IMR-90 (cell line): Measurements from ENCODE around the gene SRRM2. TPM values are rescaled to one million over a fixed set of nuclear protein-coding genes. Genes with fewer than 3 reads are reported as not detected.
A peak's percentile ranks its signal among the peaks of the same experiment; 100 is the strongest.

ENCODE experiments used
- ATAC-seq: fragments of 200-7000 bp; cut with Tn5 transposase; 2 replicates; pipeline ENCODE4 v1.9.1; 2020; ENCODE audit warnings: low read depth, mild to moderate bottlenecking, moderate library complexity
- BruUV-seq: library from RNA; stranded (reverse); fragments of 400-500 nt; replicated peaks from 2 replicates; lab custom pipeline; 2021; lab: Mats Ljungman, UMichigan
- CTCF ChIA-PET: fragments of 300-600 bp; formaldehyde crosslinking; extraction: SDS; loops from one replicate; lab custom pipeline; 2021; ENCODE audit warnings: antibody characterized with exemption; lab: Yijun Ruan, JAX
- POLR2A ChIA-PET: fragments of 300-600 bp; sonication (Branson Sonifier 250); formaldehyde crosslinking; loops from one replicate; lab custom pipeline; 2022; ENCODE audit warnings: antibody characterized with exemption; ENCODE audit not compliant: unreplicated experiment; lab: Charles Lee
- DNase-seq: peaks from one replicate; pipeline ENCODE4 v3.0.0; 2013
- H2AFZ ChIP-seq: replicated peaks from 2 replicates; pipeline ENCODE3; 2013; ENCODE audit warnings: low read length, mild to moderate bottlenecking; ENCODE audit not compliant: poor library complexity
- H2AK5ac ChIP-seq: 2 replicates; pipeline ENCODE4 v1.6.1; 2013; ENCODE audit warnings: low read depth, low read length, inconsistent platforms
- H2AK9ac ChIP-seq: replicated peaks from 2 replicates; pipeline ENCODE3; 2013; ENCODE audit warnings: mild to moderate bottlenecking, low read depth, low read length, moderate library complexity; ENCODE audit not compliant: poor library complexity
- H2BK120ac ChIP-seq: 2 replicates; pipeline ENCODE4 v1.6.1; 2013; ENCODE audit warnings: low read depth, low read length, inconsistent platforms
- H2BK15ac ChIP-seq: 3 replicates; pipeline ENCODE4 v1.6.1; 2013; ENCODE audit warnings: low read depth, low read length, inconsistent platforms
- H2BK20ac ChIP-seq: 2 replicates; pipeline ENCODE4 v1.6.1; 2013; ENCODE audit warnings: low read depth, mild to moderate bottlenecking, inconsistent platforms, low read length, moderate library complexity
- H2BK5ac ChIP-seq: 2 replicates; pipeline ENCODE4 v1.6.1; 2013; ENCODE audit warnings: mild to moderate bottlenecking, low read depth, low read length, inconsistent platforms; ENCODE audit not compliant: poor library complexity, severe bottlenecking
- H3K14ac ChIP-seq: replicated peaks from 2 replicates; pipeline ENCODE4 v1.6.1; 2013; ENCODE audit warnings: low read depth, low read length, inconsistent platforms
- H3K18ac ChIP-seq: 2 replicates; pipeline ENCODE4 v1.6.1; 2013; ENCODE audit warnings: low read depth, low read length, control low read depth
- H3K23ac ChIP-seq: 2 replicates; pipeline ENCODE4 v1.6.1; 2013; ENCODE audit warnings: low read depth, low read length, inconsistent platforms
- H3K27ac ChIP-seq: 2 replicates; pipeline ENCODE4 v1.5.1; 2013; ENCODE audit warnings: mild to moderate bottlenecking, control low read depth, low read length; ENCODE audit not compliant: insufficient read depth
- H3K27me3 ChIP-seq: 2 replicates; pipeline ENCODE4 v1.6.1; 2013; ENCODE audit warnings: low read length; ENCODE audit not compliant: control insufficient read depth, insufficient read depth
- H3K36me3 ChIP-seq: 2 replicates; pipeline ENCODE4 v1.6.1; 2013; ENCODE audit warnings: low read length, mixed read lengths; ENCODE audit not compliant: control insufficient read depth, insufficient read depth
- H3K4ac ChIP-seq: 2 replicates; pipeline ENCODE4 v1.6.1; 2013; ENCODE audit warnings: low read depth, low read length, inconsistent platforms
- H3K4me1 ChIP-seq: 2 replicates; pipeline ENCODE4 v1.6.1; 2013; ENCODE audit warnings: low read length, mixed read lengths; ENCODE audit not compliant: control insufficient read depth, insufficient read depth
- H3K4me2 ChIP-seq: 2 replicates; pipeline ENCODE4 v1.6.1; 2013; ENCODE audit warnings: low read depth, mild to moderate bottlenecking, control low read depth, low read length, moderate library complexity
- H3K4me3 ChIP-seq: 2 replicates; pipeline ENCODE4 v1.5.1; 2013; ENCODE audit warnings: low read depth, mild to moderate bottlenecking, control low read depth, low read length, moderate library complexity; ENCODE audit not compliant: insufficient read depth
- H3K56ac ChIP-seq: 2 replicates; pipeline ENCODE4 v1.6.1; 2013; ENCODE audit warnings: low read length, inconsistent platforms; ENCODE audit not compliant: insufficient read depth; ENCODE audit errors: extremely low read depth
- H3K79me1 ChIP-seq, 2 experiments: 2 replicates each; pipeline ENCODE4 v1.6.1; 2013; ENCODE audit warnings: low read length in 2 of 2, inconsistent platforms in 1 of 2, low read depth in 1 of 2
- H3K9ac ChIP-seq: 2 replicates; pipeline ENCODE4 v1.6.1; 2013; ENCODE audit warnings: low read depth, low read length, control low read depth
- H3K9me1 ChIP-seq: 2 replicates; pipeline ENCODE4 v1.6.1; 2013; ENCODE audit warnings: low read length, inconsistent platforms; ENCODE audit not compliant: insufficient read depth
- H3K9me3 ChIP-seq: 2 replicates; pipeline ENCODE4 v1.6.1; 2013; ENCODE audit warnings: low read length; ENCODE audit not compliant: control insufficient read depth, insufficient read depth
- H4K20me1 ChIP-seq: 2 replicates; pipeline ENCODE4 v1.6.1; 2013; ENCODE audit warnings: low read length, inconsistent platforms; ENCODE audit not compliant: insufficient read depth
- H4K5ac ChIP-seq: 2 replicates; pipeline ENCODE4 v1.6.1; 2013; ENCODE audit warnings: mild to moderate bottlenecking, low read depth, low read length, control low read depth
- H4K8ac ChIP-seq, 2 experiments: 2 replicates each; pipeline ENCODE4 v1.6.1; 2013; ENCODE audit warnings: low read depth in 2 of 2, low read length in 2 of 2, control low read depth in 1 of 2, inconsistent platforms in 1 of 2
- H4K91ac ChIP-seq: 2 replicates; pipeline ENCODE4 v1.6.1; 2013; ENCODE audit warnings: low read depth, low read length, inconsistent platforms; ENCODE audit not compliant: insufficient read depth
- BHLHE40 ChIP-seq: fragments of 150-350 bp; IDR thresholded peaks from 2 replicates; pipeline ENCODE4 v1.6.1; 2016; ENCODE audit warnings: mild to moderate bottlenecking, low read depth, low read length
- WGBS, 2 experiments: methylation state at CpG; one replicate each; pipeline versions ENCODE4 v1.1.5 to v1.1.7; 2013; ENCODE audit warnings: missing lambda C conversion rate in 2 of 2; ENCODE audit not compliant: insufficient read length in 1 of 2; ENCODE audit errors: extremely low coverage in 2 of 2; 5-methylcytosine and 5-hydroxymethylcytosine counted together
- dilution Hi-C: fragments of 300-500 bp; cut with HindIII; formaldehyde crosslinking; loops from one replicate; pipeline ENCODE4 v1.14.3; 2018; ENCODE audit warnings: low sequenced_read_pairs; ENCODE audit not compliant: unreplicated experiment
- in situ Hi-C: fragments of 300-500 bp; cut with MboI; formaldehyde crosslinking; loops from 3 replicates; pipeline ENCODE4 v1.14.3; 2019; ENCODE audit warnings: low sequenced_read_pairs, inconsistent platforms, mixed read lengths
- intact Hi-C: fragments of 100-400 bp; cut with micrococcal nuclease; formaldehyde crosslinking; loops from 2 replicates; pipeline ENCODE4 v1.10.0; 2022
- polyA plus RNA-seq, 3 experiments: library from polyadenylated mRNA; depleted of rRNA; stranded (reverse); fragments of >200 nt; gene quantifications; 2 replicates each; pipeline ENCODE4 v1.2.3, GENCODE V29; 2012; ENCODE audit warnings: low replicate concordance in 1 of 3
- total RNA-seq: library from RNA; depleted of rRNA; stranded (reverse); fragments of >200 nt; gene quantifications from 2 replicates; pipeline ENCODE4 v1.2.3, GENCODE V29; 2012

Gene SRRM2
- total and polyA plus RNA-seq, 2 of the 4 experiments (the other 2 are of a cell fraction), result 20.3 to 300 TPM

DNA sequence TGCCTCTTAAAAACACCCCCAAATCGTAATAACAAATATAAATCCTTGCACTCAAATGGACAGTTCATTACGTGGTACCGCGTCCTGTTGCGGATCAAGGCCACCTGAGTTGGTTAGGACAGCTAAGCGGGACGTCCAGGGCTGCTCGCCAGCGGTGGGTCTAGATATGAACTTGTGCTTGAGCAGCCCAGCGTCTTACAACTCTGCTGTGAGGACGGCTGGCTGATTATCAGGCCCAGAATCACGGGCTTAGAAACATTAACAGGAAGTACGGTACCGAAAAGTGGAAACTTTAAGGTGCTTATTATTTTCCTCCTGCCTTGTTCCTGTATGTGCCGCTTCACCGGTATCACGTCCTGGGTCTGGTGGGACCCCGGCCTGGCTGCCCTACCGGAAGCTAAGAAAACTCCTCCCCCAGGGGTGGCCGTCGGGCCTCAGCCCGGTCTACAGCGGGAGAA, 832 bp upstream of the SRRM2 start:
- no peak for TF ChIP-seq BHLHE40
- Histone ChIP-seq H3K27ac (peak overlapping the region; percentile 99), H3K9ac (peak overlapping the region; percentile 10), H3K4me2 (peak overlapping the region; percentile 77), H2AK9ac (peak overlapping the region; percentile 99), H3K23ac (peak overlapping the region; percentile 74), H3K4me1 (peaks cover 9% of the 10 kb centered on the region), H3K79me1 (peaks cover 11 to 39% of the 10 kb centered on the region in 2 experiments), H4K8ac (peak overlapping the region; percentile 93 to 100), H4K20me1 (peaks cover 38% of the 10 kb centered on the region), H3K56ac (0 out of 2 replicates have a peak overlapping the region, but pooled peaks have one; percentile 30), H3K9me3 (peaks cover 2% of the 10 kb centered on the region; the same call in 1 of the 2 replicates), H2BK5ac (peak overlapping the region; percentile 82), H2AK5ac (peak overlapping the region; percentile 98), H3K4ac (peak overlapping the region; percentile 99), H4K5ac (peak overlapping the region; percentile 99), H3K9me1 (peaks cover 9% of the 10 kb centered on the region), H2AFZ (peak overlapping the region; percentile 99), H3K36me3 (peaks cover 6% of the 10 kb centered on the region), H4K91ac (peak overlapping the region; percentile 67), H3K4me3 (peak overlapping the region; percentile 88), H2BK15ac (no peak overlapping the region; the same call in 2 of the 3 replicates), H2BK20ac (no peak overlapping the region), H2BK120ac (peak overlapping the region; percentile 16; the same call in 1 of the 2 replicates), H3K18ac (peak overlapping the region; percentile 5; the same call in 1 of the 2 replicates), H3K14ac (peak overlapping the region; percentile 92), H3K27me3 (no peaks in the 10 kb centered on the region)
- ChIA-PET CTCF (no interaction called here), POLR2A (interaction anchor here (0.8 kb wide), 1 partner anchor 11 kb away, joined by 4 read pairs; no protein-coding TSS in a partner anchor)
- BruUV-seq, result TSS peak; percentile 68
- ATAC-seq, result no peak
- intact Hi-C loops (no loop called here), dilution Hi-C loops (no loop called here), in situ Hi-C loops (no loop called here)
- DNase-seq, result no peak
- 62% methylated on average over 8 of the region's 23 CpGs; no CpG with 5 or more reads in 1 of the 2 experiments for WGBS, 2 experiments
